ENCODE data around the gene CLK3.
A peak's percentile ranks its signal among the peaks of the same experiment; 100 is the strongest.
"Not testable (repeated sequence)": the region's sequence is repeated elsewhere in the genome, so short reads cannot be mapped to it uniquely, and the experiment has no call there.

The CLK3 gene

DNA sequence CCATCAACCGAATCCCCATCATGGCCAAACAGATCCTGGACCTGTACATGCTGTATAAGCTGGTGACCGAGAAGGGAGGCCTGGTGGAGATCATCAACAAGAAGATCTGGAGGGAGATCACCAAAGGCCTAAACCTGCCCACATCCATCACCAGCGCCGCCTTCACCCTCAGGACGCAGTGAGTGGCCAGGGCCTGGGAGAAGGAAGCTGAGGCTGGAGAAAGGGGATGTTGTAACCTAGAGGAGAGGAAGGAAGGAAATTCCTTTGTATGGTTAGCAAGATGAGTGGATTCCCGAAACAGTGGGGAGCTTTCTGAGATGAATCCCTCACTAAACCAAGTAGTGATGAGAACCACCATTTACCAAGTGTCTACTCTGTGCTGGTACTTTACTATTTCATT is 25.8 kb upstream of the CLK3 start:
- Histone ChIP-seq H3K4me3 (ENCODE audit: low read length) (no peak overlapping the region), H3K4me1 (ENCODE audit: insufficient read depth, low read length) (peaks cover 4% of the 10 kb centered on the region; the same call in 1 of the 2 replicates), H3K9me3 (ENCODE audit: insufficient read depth, low read depth, low read length) (no peaks in the 10 kb centered on the region), H3K36me3 (ENCODE audit: insufficient read depth, low read depth, low read length) (peaks cover 82% of the 10 kb centered on the region), H3K27me3 (ENCODE audit: insufficient read depth, low read length) (no peaks in the 10 kb centered on the region), H3K9ac (ENCODE audit: low read depth, low read length) (no peak overlapping the region; the same call in 1 of the 2 replicates), H3K27ac (ENCODE audit: low read length) (no peak overlapping the region)

GRCh38 chr15:74592222-74592621 is 23.4 kb upstream of the CLK3 start:
- no peak overlapping the region for H3K4me3 ChIP-seq (ENCODE audit: low read length)
- no peaks in the 10 kb centered on the region for H3K9me3 ChIP-seq (ENCODE audit: insufficient read depth, low read depth, low read length)
- H3K36me3 ChIP-seq (ENCODE audit: insufficient read depth, low read depth, low read length) = peaks cover 75% of the 10 kb centered on the region
- peaks cover 4% of the 10 kb centered on the region; the same call in 1 of the 2 replicates for H3K4me1 ChIP-seq (ENCODE audit: insufficient read depth, low read length)
- no peak overlapping the region for H3K27ac ChIP-seq (ENCODE audit: low read length)
- H3K27me3 ChIP-seq (ENCODE audit: insufficient read depth, low read length) = no peaks in the 10 kb centered on the region
- no peak overlapping the region for H3K9ac ChIP-seq (ENCODE audit: low read depth, low read length)

- no peaks in the 10 kb centered on the region for H3K27me3 ChIP-seq (ENCODE audit: insufficient read depth, low read length)
- H3K4me1 ChIP-seq (ENCODE audit: insufficient read depth, low read length) = peaks cover 6% of the 10 kb centered on the region; the same call in 1 of the 2 replicates
- no peak overlapping the region for H3K4me3 ChIP-seq (ENCODE audit: low read length)
- H3K27ac ChIP-seq (ENCODE audit: low read length) = no peak overlapping the region
- no peak overlapping the region for H3K9ac ChIP-seq (ENCODE audit: low read depth, low read length)
- no peaks in the 10 kb centered on the region for H3K9me3 ChIP-seq (ENCODE audit: insufficient read depth, low read depth, low read length)
- peaks cover 76% of the 10 kb centered on the region for H3K36me3 ChIP-seq (ENCODE audit: insufficient read depth, low read depth, low read length)
Observed at GRCh38 chr15:74593122-74593521, 22.5 kb upstream of the CLK3 start.

GRCh38 chr15:74594455-74594854 is 21.2 kb upstream of the CLK3 start:
- H3K4me3 ChIP-seq (ENCODE audit: low read length) = no peak overlapping the region
- H3K36me3 ChIP-seq (ENCODE audit: insufficient read depth, low read depth, low read length) = peaks cover 78% of the 10 kb centered on the region
- no peak overlapping the region for H3K9ac ChIP-seq (ENCODE audit: low read depth, low read length)
- peaks cover 3% of the 10 kb centered on the region; the same call in 1 of the 2 replicates for H3K4me1 ChIP-seq (ENCODE audit: insufficient read depth, low read length)
- H3K27ac ChIP-seq (ENCODE audit: low read length) = no peak overlapping the region
- no peaks in the 10 kb centered on the region for H3K9me3 ChIP-seq (ENCODE audit: insufficient read depth, low read depth, low read length)
- H3K27me3 ChIP-seq (ENCODE audit: insufficient read depth, low read length) = no peaks in the 10 kb centered on the region

DNA sequence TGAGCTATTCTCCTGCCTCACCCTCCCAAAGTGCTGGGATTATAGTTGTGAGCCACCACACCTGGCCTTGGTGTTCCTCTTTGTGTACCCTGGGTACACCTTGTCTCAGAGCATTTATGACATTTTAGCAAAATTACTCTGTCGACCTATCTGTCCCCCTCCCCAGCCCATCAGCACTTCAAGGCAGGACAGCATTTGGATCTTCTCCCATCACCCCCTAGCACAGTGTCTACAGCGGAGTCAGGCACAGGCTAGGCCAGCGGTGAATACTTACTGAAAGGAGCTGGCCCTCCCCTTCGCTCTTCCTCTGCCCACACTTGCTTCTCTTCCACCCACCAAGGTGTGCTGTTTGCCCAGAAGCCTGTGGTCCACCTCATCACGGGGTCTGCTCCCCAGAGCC is 20.4 kb upstream of the CLK3 start:
- no peak overlapping the region for H3K9ac ChIP-seq (ENCODE audit: low read depth, low read length)
- H3K9me3 ChIP-seq (ENCODE audit: insufficient read depth, low read depth, low read length) = no peaks in the 10 kb centered on the region
- no peak overlapping the region for H3K27ac ChIP-seq (ENCODE audit: low read length)
- peaks cover 3% of the 10 kb centered on the region; the same call in 1 of the 2 replicates for H3K4me1 ChIP-seq (ENCODE audit: insufficient read depth, low read length)
- no peaks in the 10 kb centered on the region for H3K27me3 ChIP-seq (ENCODE audit: insufficient read depth, low read length)
- no peak overlapping the region for H3K4me3 ChIP-seq (ENCODE audit: low read length)
- H3K36me3 ChIP-seq (ENCODE audit: insufficient read depth, low read depth, low read length) = peaks cover 72% of the 10 kb centered on the region

DNA sequence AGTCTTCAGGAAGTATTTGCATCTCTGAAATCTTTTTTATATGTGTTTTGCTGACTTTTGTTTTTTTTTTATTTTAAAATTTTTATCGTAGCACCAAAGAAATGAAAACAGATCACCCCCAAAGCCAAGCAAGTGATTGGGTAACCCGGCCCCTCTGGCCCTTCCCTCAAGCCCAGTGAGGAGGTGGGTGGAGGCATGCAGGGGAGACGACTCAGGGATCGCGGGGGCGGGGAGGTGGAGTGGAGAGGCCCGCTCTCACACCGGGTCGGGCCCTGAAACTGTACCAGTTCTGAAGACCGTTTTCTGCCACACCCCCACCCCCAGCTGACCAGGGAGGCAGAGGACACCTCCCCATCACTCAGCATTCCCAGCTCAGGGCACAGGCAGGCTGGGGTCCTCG is 18.9 kb upstream of the CLK3 start:
- H3K27me3 ChIP-seq (ENCODE audit: insufficient read depth, low read length); H3K4me3 ChIP-seq (ENCODE audit: low read length); H3K27ac ChIP-seq (ENCODE audit: low read length); H3K4me1 ChIP-seq (ENCODE audit: insufficient read depth, low read length); H3K9me3 ChIP-seq (ENCODE audit: insufficient read depth, low read depth, low read length); H3K9ac ChIP-seq (ENCODE audit: low read depth, low read length): not testable (repeated sequence)
- H3K36me3 ChIP-seq (ENCODE audit: insufficient read depth, low read depth, low read length) = peaks cover 58% of the 10 kb centered on the region

DNA sequence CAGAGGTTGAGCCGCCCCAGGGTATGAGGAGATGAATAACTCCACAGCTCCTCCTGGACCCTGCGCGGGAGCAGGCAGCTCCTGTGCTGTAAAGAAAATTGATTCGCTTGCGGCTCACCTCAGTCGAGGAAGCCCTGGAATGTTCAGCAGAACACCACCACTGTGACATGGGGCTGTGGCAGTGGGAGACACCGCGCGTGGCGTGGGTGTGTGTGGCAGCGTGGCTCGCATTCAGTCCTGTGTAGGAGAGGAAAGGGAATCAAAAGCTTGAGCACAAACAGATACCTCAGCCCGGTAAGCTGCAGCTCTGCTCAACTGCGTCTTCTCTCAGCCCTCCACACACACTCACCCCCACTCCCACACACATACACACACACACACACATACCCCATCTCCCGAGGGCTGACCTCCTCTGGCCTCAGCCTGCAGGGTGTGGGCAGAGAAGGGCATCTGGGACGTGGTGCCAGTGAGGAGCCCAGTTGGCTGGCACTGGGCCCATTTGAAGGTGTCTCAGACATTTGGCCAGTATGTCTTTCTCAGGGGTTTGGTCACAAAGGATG is 18.4 kb upstream of the CLK3 start:
- H3K27me3 ChIP-seq (ENCODE audit: insufficient read depth, low read length); H3K4me1 ChIP-seq (ENCODE audit: insufficient read depth, low read length); H3K27ac ChIP-seq (ENCODE audit: low read length); H3K9ac ChIP-seq (ENCODE audit: low read depth, low read length); H3K4me3 ChIP-seq (ENCODE audit: low read length); H3K9me3 ChIP-seq (ENCODE audit: insufficient read depth, low read depth, low read length): not testable (repeated sequence)
- peaks cover 53% of the 10 kb centered on the region for H3K36me3 ChIP-seq (ENCODE audit: insufficient read depth, low read depth, low read length)

DNA sequence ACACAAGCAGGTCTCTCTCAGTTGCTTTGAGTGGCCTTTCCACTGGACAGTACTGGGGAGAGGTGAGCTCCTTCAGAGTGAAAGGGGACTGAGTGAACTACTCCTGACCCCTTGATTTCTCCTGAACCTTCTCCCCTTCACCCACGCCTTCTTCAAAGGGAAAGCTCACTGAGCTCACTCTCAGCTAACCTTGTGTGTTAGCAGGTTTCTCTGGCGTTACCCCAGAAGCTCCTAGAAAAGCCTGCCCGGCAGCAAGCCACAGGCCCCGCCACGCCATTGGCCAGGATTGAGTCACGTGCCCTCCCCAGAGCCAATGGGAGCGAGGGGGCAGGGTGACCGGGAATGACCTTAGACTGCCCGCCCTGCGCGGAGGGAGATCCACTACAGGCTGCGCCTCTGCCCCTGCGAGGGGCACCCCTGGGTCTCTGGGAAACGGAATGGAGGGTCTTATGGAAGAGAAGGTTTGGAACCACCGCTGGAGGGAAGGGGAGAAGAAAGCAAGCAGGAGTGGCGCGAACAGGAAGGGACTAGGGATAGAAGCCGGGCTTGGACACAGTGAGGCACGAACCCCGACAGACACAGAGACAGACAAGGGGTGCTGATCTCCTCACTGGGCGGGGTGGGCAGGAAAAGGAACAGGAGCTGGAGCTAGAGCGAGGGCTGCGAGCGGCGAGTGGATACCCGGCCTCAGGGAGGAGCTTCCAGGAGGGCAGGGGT is 17.4 kb upstream of the CLK3 start:
- Histone ChIP-seq H3K4me1 (ENCODE audit: insufficient read depth, low read length) (peaks cover 3% of the 10 kb centered on the region; the same call in 1 of the 2 replicates), H3K9ac (ENCODE audit: low read depth, low read length) (peak overlapping the region; percentile 69; the same call in 1 of the 2 replicates), H3K36me3 (ENCODE audit: insufficient read depth, low read depth, low read length) (peaks cover 42% of the 10 kb centered on the region), H3K4me3 (ENCODE audit: low read length) (peak overlapping the region; percentile 49; the same call in 1 of the 2 replicates), H3K9me3 (ENCODE audit: insufficient read depth, low read depth, low read length) (no peaks in the 10 kb centered on the region), H3K27ac (ENCODE audit: low read length) (peak overlapping the region; percentile 52), H3K27me3 (ENCODE audit: insufficient read depth, low read length) (no peaks in the 10 kb centered on the region)

DNA sequence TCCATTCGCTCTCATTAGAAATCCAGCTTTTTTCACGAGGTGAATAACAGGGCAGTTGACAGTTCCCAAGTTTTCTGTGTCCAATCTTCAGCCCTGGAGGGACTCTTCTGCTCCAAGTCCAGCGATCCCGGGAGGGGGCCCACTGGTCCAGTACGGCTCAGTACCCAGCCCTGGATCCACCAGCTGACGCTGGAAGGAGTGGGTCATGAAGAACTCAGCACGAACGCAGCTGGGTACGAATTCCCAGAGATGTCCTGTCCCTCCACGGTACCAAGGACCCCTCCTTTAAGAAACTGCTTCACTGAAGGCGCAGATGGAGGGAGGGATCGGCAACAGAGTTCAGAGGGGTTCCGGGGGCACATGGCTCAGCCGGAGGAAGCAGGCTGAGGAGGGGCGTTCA is 16.5 kb upstream of the CLK3 start:
- Histone ChIP-seq H3K9me3 (ENCODE audit: insufficient read depth, low read depth, low read length) (no peaks in the 10 kb centered on the region), H3K27me3 (ENCODE audit: insufficient read depth, low read length) (no peaks in the 10 kb centered on the region), H3K4me3 (ENCODE audit: low read length) (no peak overlapping the region; the same call in 1 of the 2 replicates), H3K27ac (ENCODE audit: low read length) (no peak overlapping the region), H3K4me1 (ENCODE audit: insufficient read depth, low read length) (peaks cover 3% of the 10 kb centered on the region; the same call in 1 of the 2 replicates), H3K9ac (ENCODE audit: low read depth, low read length) (no peak overlapping the region), H3K36me3 (ENCODE audit: insufficient read depth, low read depth, low read length) (peaks cover 34% of the 10 kb centered on the region)

DNA sequence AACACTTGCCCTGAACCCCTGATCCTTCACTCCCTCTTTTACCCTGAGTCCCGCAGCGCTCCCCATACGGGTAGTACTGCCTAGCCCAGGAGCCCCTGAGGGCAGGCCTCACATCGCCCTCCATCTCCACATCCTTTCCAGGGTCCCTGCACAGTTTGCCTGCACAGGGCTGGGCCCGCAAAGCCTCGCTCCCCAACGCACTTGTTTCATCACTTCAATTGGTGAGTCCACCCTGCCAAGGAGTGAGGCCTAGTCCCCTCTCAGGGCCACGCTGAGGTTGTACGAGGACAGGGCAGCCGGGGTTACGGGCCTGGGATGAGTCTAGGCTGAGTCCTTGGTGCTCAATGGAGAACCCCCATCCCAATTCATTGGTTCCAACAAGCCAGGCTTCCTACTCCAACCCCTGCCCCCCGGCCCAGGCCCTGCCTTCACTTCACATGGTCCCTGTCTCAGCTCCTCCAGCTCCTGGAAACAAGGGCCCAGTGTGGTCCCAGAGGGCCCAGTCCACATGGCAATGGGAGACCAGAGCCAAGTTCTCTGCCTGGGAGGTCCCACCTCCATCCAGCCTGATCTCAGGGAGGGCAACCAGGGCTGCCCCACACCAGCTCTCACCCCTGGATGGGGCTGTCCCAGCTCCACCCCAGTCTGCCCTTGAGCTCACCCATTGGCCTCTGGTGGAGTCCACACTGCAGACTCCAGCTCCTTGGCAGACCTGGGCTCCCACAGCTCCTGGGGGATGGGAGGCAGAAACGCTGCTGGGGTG is 12.4 kb upstream of the CLK3 start:
- Histone ChIP-seq H3K9me3 (ENCODE audit: insufficient read depth, low read depth, low read length) (no peaks in the 10 kb centered on the region), H3K4me3 (ENCODE audit: low read length) (no peak overlapping the region), H3K27ac (ENCODE audit: low read length) (no peak overlapping the region), H3K9ac (ENCODE audit: low read depth, low read length) (no peak overlapping the region), H3K4me1 (ENCODE audit: insufficient read depth, low read length) (no peaks in the 10 kb centered on the region; the same call in 1 of the 2 replicates), H3K36me3 (ENCODE audit: insufficient read depth, low read depth, low read length) (peaks cover 8% of the 10 kb centered on the region; the same call in 1 of the 2 replicates), H3K27me3 (ENCODE audit: insufficient read depth, low read length) (peaks cover 10% of the 10 kb centered on the region; the same call in 1 of the 2 replicates)

GRCh38 chr15:74603789-74604705 is 11.6 kb upstream of the CLK3 start:
- no peak overlapping the region for H3K27ac ChIP-seq (ENCODE audit: low read length)
- H3K9ac ChIP-seq (ENCODE audit: low read depth, low read length) = no peak overlapping the region
- no peaks in the 10 kb centered on the region for H3K9me3 ChIP-seq (ENCODE audit: insufficient read depth, low read depth, low read length)

More at GRCh38 chr15:74603789-74604705, 11.6 kb upstream of the CLK3 start:
- H3K27me3 ChIP-seq (ENCODE audit: insufficient read depth, low read length) = peaks cover 13% of the 10 kb centered on the region; the same call in 1 of the 2 replicates
- H3K4me1 ChIP-seq (ENCODE audit: insufficient read depth, low read length) = no peaks in the 10 kb centered on the region
- H3K4me3 ChIP-seq (ENCODE audit: low read length) = no peak overlapping the region
- H3K36me3 ChIP-seq (ENCODE audit: insufficient read depth, low read depth, low read length) = peaks cover 7% of the 10 kb centered on the region; the same call in 1 of the 2 replicates

Data from iPS-20b (cell line).